Measurements from ENCODE around the gene RNASEL.
"Not testable (repeated sequence)": the region's sequence is repeated elsewhere in the genome, so short reads cannot be mapped to it uniquely, and the experiment has no call there.

RNASEL gene, protein sequence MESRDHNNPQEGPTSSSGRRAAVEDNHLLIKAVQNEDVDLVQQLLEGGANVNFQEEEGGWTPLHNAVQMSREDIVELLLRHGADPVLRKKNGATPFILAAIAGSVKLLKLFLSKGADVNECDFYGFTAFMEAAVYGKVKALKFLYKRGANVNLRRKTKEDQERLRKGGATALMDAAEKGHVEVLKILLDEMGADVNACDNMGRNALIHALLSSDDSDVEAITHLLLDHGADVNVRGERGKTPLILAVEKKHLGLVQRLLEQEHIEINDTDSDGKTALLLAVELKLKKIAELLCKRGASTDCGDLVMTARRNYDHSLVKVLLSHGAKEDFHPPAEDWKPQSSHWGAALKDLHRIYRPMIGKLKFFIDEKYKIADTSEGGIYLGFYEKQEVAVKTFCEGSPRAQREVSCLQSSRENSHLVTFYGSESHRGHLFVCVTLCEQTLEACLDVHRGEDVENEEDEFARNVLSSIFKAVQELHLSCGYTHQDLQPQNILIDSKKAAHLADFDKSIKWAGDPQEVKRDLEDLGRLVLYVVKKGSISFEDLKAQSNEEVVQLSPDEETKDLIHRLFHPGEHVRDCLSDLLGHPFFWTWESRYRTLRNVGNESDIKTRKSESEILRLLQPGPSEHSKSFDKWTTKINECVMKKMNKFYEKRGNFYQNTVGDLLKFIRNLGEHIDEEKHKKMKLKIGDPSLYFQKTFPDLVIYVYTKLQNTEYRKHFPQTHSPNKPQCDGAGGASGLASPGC

DNA sequence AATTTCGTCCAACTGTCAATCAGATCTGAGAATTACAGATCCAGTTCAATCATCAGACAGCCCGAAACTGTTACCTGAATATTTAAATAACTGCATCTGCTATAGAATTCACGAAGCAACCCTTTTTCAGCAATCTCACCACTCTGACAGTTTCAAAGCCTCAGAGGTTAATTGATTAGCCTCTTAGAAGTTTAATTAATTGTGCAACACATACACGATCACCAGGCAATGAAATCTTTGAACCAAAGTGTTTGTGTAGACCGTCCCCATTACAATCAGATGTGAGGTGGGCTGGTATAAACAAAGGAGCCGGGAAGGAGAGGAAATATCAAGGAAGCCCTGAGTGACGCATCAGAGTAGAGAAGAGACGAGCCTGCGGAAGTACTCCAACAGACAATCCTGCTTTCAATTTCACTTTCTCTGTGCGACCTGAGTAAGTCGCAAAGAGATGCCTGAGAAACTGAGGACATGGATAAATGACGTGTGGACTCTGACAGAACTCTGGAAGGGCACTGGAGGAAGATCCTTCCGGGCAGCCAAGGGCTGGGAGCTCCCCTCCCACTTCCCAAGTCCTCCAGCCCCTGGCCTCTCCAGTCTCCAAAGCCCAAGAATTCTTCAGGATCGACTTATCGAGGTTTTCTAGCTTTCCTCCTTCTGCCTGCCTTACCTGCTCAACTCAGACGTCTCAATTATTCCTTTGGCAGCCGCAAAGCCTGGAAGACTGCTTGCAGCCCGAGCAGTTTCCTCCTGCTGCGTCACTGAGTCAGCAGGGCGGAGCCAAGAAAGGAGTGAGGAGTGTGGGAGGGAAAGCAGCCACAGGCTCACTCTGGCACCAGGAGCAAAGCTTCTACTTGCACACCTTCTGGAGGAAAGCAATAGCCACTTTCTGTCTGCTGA is at the start of gene RNASEL:
TSS of gene RNASEL (minus strand) at position 757 of the 897 bp plus-strand sequence. CDS start 2,450 bp downstream, outside the sequence.
- peak in 1 of 2 donors; percentile 38 for DNase-seq (ENCODE audit: low read depth in 2 of 2, low spot score in 1 of 2)

DNA sequence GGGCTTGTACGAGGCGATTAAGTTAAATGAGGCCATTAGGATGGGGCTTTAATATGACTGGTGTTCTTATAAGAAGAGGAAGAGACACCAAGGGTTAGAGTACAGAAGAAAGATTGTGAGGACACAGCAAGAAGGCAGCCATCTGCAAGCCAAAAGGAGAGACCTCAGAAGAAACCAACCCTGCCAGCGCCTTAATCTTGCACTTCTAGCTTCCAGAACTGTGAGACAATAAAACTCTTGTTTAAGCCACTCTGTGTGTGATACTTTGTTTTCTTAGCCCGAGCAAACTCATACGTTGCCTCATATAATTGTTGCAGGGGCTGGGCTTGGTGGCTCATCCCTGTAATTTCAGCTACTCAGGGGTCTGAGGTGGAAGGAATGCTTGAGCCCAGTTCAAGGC is 48.7 kb upstream of the RNASEL start:
- DNase-seq (ENCODE audit: low read depth in 2 of 2, low spot score in 1 of 2) = no peak

DNA sequence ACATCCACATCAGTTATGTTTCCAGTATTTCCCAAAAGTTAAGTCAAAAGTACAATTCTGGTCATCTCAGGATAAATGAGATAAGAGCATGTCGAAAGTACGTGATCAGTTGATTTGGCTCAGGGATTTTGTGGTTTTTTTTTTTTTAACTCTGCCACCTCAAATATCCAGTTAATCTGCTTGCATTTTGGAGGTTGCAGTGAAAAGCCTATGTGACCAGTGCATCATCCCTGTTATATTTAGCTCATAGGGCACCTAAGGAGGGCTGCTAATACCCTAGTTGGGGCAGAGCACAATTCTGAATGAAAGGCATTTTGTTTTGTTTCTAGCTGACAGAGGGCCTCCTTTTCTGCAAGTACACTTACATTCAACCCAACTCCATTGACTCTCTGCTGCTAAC is 46.8 kb upstream of the RNASEL start:
- no peak for DNase-seq (ENCODE audit: low read depth in 2 of 2, low spot score in 1 of 2)

DNA sequence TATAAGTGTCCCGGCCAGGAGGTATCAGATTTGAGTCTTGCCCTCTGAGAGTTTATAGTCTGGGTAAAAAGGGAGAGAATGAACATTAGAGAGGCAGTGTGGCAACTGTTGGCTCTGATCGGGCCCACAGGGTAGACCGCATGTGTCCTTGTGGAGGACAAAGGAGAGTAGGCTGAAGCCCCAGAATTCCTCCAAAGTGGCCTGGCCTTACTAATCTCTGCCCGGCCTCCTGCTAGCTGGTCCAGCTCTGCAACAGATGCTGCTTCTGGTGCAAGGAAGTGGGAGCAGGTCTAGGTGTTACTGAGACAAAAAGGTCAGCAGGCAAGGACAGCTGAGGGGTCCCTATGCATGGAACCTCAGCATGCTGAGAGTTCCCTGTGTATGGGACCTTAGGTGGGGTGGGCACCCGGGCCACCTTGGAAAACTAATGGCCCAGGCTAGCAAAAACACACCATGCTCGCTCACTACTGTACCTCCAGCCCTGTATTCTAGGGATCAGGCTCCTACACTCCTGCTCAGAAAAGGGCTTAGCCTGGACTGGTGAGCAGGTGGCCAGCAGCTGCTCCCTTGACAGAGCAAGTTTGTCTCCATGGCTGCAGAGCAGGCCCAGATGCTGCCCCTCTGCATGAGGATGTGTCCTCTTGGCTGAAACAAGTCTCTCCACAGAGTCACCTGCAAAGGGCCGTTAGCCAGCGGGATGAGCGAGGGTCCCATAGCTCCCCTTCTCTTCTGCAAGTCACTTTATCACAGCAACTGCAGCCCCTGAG is 45.4 kb upstream of the RNASEL start:
- DNase-seq (ENCODE audit: low read depth in 2 of 2, low spot score in 1 of 2) = no peak

DNA sequence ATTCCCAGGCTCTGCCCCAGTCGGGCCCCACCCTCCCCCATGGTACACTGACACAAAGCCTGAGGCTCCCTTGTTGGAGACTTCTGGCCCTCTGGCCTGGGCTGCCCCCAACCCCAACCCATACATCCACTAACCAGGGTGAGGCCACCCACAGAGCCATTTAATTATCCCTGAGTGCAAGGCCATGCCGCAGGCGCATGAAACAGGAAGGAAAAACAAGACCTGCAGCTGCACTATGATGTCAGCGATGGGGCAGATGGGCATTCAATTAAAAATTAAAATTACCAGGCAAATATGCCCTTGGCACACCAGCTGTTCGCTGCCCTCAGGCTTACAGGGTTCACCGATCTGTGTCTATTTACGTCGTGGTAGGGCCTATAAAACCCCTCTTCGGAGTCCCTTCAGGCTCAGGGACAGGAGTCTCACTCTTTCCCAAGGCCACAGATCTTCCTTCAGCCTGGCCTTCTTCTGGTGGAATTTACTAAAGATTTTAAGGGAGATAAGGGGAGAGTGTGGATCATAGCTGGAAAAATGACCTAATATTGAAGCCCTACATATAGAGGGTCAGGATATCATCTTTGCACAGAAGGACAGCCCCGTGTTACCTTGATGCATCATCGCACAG is 44.7 kb upstream of the RNASEL start:
- DNase-seq (ENCODE audit: low read depth in 2 of 2, low spot score in 1 of 2) = no peak

DNA sequence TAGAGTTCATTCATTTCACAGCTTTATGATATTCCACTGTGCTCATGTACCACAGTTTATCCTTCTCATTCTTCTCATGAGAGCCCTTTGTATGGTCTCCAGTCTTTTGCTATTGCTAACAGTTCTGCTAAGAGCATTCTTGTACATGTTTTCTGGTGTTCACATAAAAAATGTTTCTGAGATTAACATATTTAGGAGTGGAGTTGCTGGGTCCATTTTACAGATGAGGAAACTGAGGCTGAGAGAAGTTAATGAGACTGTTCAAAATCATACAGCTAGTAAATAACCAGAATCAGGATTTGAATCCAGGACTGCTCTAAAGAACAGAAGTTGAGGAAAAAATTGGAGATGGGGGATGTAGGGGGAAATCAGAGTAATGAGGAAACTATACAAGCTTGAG is 44.0 kb upstream of the RNASEL start:
- DNase-seq (ENCODE audit: low read depth in 2 of 2, low spot score in 1 of 2) = no peak

DNA sequence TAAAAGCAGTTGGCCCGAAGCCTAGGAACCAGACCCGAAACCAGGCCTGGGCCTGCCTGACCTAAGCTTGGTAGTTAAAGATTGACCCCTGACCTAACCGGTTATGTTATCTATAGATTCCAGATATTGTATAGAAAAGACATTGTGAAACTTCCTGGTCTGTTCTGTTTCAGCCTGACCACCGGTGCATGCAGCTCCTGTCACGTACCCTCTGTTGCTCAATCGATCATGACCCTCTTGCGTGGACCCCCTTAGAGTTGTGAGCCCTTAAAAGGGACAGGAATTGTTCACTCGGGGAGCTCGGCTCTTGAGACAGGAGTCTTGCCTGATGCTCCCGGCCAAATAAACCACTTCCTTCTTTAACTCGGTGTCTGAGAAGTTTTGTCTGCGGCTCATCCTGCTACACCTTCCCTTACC is 43.4 kb upstream of the RNASEL start:
- DNase-seq (ENCODE audit: low read depth in 2 of 2, low spot score in 1 of 2) = not testable (repeated sequence)

DNA sequence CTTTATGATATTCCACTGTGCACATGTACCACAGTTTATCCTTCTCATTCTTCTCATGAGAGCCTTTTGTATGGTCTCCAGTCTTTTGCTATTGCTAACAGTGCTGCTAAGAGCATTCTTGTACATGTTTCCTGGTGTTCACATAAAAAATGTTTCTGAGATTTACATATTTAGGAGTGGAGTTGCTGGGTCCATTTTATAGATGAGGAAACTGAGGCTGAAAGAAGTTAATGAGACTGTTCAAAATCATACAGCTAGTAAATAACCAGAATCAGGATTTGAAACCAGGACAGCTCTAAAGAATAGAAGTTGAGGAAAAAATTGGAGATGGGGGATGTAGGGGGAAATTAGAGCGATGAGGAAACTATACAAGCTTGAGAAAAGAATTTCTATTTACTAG is 42.9 kb upstream of the RNASEL start:
- no peak for DNase-seq (ENCODE audit: low read depth in 2 of 2, low spot score in 1 of 2)

DNA sequence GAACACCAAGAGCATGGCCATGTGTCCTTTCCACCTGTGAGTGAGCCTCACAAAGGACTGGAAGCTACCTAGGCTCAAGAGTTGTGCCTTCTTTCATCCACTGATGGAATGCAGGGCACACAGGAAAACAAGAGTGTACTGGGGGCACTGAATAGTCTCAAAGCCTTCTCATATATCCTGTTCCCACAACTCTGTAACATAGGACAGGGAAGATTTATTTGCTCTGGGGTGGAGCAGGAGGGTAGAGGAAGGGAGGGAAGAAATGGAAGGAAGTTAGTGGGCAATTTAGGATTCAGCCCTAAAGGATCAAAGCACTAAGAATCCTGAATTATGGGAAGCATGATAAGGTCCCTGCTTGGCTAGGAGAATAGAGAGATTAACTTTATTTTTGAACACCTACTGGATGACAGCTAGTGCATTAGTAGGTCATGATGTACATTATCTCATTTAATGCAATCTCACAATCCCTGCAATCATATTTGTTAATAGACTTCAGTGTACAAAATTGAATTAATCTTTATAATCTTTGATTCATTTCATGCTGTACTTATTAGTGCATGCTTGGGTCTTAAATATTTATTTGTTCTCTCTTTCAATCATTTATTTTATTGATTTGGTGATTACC is 42.1 kb upstream of the RNASEL start:
- DNase-seq (ENCODE audit: low read depth in 2 of 2, low spot score in 1 of 2) = no peak

DNA sequence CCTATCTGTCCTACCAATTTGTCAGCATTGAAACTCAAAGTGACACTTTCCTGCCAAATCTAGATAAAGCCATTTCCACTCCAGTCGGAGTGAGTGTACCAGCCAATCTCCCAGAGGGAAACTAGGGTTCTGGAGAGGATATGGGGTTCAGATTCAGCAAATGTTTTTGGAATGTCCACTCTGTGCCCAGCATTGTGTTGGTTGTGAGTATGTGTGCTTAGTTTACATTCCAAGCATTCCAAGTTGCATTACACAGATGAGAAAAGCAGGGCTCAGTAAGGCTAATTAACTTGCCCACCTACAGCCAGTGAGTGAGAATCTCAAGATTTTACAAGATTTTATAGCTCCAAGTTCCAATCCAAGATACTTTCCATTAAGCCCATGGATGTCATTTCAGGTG is 41.5 kb upstream of the RNASEL start:
- no peak for DNase-seq (ENCODE audit: low read depth in 2 of 2, low spot score in 1 of 2)

DNA sequence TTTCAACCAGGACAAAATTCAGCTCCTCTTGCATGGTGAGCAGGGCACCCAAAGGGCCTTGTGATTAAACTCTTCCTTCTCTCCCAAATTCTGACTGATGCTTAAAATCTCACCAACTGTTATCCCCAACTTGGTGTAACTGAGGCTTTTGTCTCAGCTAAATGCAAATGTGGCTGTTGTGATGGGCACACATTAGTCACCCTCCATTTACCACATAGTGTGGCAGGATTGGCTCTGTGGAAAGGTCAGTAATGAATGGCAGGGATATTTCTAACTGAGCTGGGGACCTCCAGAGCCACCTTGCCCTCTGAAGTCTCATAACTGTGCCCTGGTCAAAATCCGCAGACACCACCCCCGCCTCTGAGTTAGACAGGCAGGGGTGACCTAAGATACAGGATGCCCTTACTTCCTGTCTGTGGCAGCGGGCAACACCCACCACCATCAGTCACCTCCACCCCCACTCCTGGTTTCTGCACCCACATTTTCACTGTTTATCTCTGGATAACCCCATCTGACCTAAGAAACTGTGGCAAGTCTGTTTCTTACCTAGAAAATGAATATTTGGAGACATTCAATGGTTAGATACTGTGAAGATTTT is 40.5 kb upstream of the RNASEL start:
- peak in 1 of 2 donors; percentile 25 for DNase-seq (ENCODE audit: low read depth in 2 of 2, low spot score in 1 of 2)

DNA sequence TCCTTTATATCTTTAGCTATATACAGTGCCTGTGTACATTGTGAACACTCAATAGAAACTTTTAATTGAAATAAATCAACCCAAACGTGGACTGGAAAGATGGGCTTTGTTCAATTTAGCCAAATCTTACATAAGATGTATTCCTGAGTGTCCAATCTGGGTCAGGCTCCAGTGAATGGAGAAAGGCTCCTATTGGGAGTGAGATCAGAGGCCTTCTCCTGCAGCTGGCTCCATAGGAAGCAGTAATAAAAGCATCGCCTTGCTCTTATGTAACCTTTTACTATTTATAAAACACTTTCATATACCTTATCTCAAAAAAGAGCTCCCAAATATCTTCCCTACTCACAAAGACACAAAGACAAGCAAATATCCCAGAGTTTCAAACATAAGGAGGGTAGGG is 40.0 kb upstream of the RNASEL start:
- DNase-seq (ENCODE audit: low read depth in 2 of 2, low spot score in 1 of 2) = no peak

DNA sequence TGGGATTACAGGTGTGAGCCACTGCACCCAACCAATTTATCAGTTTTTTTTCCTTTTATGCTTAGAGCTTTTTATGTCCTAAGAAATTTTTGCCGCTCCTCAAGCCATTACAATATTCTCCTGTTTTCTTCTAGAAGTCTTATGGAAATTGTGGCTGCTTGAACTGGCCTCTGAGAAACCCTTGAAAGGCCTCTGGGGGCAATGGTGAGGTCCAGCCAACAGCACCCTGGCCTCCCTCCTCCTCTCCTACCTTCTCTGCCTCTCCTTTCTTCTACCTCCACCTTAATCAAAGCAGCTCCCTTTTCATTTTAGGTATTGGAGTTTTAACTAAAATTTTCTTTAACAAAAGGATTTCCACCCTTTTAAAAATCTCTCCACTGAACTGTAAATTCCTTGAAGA is 39.6 kb upstream of the RNASEL start:
- no peak for DNase-seq (ENCODE audit: low read depth in 2 of 2, low spot score in 1 of 2)

DNA sequence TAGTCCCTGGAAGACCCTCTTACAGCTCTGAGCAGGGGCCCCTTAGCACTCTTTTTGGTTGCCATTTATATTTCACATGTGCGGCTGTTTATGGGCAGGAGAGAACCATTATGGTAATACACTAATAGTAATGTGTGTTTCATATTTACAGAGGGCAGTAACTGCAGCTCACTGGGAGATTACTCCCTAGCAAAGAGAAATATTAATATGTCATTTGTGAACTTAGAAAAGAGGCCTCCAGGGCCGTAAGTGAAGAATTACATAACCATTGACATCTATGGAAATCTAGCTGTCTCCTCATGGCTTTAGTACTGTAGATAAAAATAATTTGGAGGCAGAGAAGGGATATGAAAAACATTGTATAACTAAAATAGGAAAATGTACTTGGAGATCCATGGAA is 38.6 kb upstream of the RNASEL start:
- DNase-seq (ENCODE audit: low read depth in 2 of 2, low spot score in 1 of 2) = no peak

DNA sequence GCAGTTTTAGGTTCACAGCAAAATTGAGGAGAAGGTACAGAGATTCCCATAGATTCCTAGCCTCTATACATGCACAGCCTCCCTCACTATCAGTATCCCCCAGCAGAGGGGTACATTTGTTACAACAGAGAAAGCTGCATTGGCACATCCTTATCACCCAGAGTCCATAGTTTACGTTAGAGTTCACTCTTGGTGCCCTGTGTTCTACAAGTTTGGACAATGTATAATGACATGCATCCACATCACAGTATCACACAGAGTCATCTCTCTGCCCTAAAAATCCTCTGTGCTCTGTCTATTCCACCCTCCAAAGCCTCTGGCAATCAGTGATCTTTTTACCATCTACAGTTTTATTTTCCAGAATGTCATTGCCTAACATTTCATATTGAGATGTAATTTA is 37.5 kb upstream of the RNASEL start:
- DNase-seq (ENCODE audit: low read depth in 2 of 2, low spot score in 1 of 2) = no peak

DNA sequence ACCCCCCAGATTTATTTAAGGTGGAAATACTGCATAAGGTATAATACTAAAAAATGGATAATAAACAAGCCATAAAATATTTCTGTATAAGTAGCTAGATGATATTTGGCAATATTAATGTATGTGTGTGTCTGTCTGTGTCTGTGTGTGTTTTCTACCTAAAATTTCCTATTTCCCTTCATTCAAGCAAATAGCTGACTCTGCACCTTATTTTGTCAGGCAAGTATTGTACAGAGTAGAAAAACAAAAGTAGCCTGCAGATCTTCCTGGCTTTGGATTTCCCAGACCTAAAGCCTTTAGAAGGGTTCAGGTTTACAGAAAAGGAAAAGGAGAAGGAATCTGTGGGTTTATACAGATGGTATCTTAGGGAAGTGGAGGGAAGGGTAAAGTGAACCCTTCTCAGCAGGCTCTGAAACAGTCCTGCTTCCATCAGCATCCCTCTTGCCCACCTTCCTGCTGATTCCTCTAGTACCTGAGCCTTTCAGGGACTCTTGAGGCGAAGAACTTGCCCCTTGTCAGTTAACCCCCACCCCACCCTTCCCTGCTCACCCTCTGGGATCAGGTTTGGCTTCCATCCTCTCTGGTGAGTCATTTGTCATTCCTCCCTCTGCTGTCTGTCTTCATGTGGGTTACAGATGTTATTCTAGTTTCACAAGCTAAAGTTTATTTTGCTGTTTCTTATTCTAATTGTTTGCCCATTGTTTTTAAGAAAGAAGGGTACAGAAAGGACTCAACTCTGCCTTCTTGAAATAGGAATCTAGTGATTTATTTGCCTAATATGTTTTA is 36.9 kb upstream of the RNASEL start:
- DNase-seq (ENCODE audit: low read depth in 2 of 2, low spot score in 1 of 2) = no peak

DNA sequence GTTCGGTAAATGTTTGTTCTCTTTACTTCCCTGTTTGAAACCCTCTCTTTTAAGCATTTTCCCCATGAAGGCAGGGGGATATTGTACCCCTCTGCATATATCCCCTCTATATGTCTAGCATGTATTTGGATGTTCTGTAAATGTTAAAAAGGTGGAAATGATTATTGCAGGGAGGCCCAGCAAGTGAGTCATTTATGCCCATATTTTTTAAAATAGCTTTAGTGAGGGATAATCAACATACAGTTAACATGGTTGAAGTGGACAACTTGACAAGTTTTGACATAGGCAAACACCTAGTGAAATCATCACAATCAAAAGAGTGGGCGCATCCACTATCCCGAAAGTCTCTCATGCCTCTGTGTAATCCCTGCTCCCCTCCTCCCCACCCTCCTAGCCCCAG is 36.0 kb upstream of the RNASEL start:
- no peak for DNase-seq (ENCODE audit: low read depth in 2 of 2, low spot score in 1 of 2)

DNA sequence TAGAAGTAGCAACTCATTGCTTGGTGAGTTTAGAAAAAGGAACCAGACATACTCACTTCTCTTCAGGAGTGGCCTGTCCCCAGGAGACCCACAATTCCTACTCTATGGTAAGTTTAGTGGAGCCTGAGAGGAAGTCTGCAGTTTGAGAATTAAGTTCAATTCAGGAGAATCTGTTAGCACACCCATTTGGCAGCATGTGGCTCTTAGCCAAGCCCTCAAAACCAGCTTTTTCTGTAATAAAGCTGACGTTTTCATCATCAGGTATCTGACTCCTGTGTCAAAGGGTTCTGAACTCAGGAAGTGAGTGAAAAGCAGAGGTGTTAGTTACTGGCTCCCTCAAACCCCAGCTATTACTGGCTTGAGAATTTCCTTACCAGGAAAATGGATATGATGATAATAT is 35.5 kb upstream of the RNASEL start:
- no peak for DNase-seq (ENCODE audit: low read depth in 2 of 2, low spot score in 1 of 2)
